ENCODE measurements around the gene NAV3.

NAV3 gene

GRCh38 chr12:77847680-77848431 is 17.2 kb downstream of the NAV3 start:
- DNase-seq = no peak

DNA sequence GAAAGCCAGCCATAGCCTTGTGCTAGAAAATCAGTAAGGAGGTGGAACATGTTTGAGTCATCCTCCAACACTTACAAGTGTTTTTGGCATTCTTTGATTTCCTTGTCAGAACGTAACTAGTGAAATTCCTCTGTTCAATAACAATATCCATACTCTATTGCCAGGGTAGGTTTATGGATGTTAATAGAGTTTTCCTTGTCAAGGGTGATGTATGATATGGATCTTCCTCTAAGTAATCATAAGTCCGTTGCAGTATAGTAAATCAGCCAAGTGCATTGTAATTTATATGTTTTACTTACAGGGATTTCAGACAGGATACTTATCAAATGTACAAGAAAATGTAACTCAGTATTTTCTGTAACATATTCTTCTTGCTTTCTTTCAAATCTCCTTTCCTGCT is 19.4 kb downstream of the NAV3 start:
- no peak for DNase-seq

DNA sequence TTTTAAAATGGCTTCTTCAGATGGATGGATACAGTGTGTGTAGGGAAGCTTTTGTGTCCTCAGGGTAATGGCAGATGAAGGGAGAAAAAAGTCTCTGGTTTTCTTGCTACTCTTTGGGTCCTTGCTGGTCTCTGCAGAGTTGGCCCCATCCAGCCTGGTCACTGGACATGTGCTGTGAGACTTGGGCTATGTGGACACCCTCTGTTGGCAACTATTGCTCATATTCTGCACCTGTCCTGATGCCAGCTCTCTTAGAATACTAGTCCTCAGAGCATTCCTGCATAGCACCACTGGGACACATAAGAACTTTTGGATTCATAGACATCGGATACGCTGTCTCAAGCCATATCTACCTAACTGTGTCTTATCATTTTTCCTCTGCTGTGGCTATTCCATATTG is 20.0 kb downstream of the NAV3 start:
- no peak for DNase-seq

- DNase-seq = no peak
Observed at GRCh38 chr12:77855548-77855947, 24.9 kb downstream of the NAV3 start.

DNA sequence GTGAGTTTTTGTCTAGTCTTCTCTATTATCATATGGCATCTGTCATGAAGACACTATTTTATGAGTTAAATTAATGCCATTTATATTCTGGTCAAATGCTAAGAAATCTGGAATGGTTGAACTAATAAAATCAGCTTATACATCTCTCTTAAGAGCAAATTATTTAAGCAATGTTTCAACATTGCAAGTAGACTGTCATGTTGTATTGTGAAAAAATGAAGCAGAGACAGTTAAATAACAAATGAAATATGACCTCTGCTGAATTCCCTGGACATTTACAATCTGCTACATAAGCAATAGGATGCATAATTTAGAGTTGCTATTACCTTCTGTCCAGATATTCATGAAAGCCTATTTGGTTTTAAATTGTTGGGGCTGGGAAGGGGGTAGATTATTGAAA is 30.6 kb downstream of the NAV3 start:
- no peak for DNase-seq

- no peak for DNase-seq
Observed at GRCh38 chr12:77865178-77865577, 34.5 kb downstream of the NAV3 start.

DNA sequence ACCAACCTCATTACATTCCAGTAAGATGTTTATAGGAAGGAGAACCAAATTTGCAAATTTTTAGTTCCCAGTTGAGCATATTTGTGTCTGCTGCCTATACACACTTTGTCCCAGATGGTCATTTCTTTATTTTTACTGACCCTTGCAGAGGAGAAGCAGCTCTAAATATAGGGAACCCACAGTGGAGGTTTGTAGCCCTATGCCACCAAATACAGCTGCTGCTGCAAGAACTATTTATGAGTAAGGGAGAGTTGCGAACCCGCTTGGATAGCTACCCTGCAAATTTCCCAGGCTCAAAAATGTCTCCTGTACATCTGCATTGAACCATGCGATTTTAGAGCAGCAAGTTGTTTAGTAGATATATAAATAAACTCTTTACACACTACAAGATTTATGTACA is 48.2 kb downstream of the NAV3 start:
- no peak for DNase-seq

DNA sequence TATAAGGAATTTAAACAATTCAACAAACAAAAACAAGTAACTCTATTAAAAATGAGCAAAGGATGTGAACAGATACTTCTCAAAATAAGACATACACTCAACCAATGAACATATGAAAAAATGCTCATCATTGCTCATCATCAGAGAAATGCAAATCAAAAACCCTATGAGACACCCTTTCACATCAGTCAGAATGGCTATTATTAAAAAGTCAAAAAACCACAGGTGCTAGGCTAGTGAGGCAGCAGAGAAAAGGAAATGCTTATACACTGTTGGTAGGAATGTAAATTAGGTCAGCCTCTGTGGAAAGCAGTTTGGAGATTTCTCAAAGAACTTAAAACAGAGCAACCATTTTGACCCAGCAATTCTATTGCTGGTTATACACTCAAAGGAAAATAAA is 52.0 kb downstream of the NAV3 start:
- DNase-seq = no peak

- DNase-seq = no peak
Observed at GRCh38 chr12:77888611-77889010, 57.9 kb downstream of the NAV3 start.

DNA sequence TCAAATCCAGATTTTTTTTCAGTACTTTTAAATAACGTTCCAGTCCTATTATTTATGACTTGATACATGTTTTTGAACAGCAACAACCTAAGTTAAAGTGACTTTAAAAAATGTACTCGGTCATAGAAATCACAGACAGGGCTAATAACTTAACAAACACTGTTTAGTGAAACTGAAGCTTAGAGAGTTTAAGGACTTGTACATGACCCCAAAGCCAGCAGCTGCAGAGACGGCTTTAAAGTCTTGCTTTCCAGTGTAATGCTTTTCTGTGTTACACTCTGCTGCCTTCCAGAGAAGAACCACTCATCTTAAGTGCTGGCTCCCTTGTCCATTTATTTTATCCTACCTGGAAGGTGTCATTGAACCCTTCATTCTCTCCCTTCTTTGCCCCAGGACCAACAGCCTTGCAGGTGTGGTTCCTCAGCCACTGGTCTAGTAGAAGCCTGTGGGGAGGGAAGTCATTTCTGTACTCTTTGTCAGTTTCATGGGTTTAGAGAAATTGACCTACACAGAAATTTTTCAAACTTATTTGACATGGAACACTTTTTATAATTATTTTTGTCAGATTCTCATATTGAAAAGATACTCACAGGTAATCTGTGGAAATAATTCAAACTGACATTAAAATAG is 60.9 kb downstream of the NAV3 start:
- no peak for DNase-seq

DNA sequence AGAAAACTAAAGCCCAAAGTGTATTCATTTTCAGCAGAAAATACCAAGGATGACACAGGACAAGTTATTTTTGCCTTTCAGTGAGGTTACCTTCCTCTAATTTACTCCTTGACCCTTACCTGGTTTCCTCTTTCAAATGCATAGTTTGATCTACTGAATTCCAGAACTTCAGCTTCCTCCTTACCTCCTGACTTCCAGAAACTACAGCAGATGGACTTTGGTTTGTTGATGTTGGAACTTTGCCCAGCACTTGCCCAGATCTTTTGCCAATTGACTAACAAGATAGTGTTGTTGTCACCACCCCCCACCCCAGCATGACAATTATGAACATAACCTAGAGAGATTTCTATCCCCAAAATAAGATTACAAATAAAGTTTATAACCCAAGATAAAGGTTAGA is 63.2 kb downstream of the NAV3 start:
- no peak for DNase-seq

- DNase-seq = no peak
Observed at GRCh38 chr12:77894556-77894955, 63.9 kb downstream of the NAV3 start.

GRCh38 chr12:77895699-77896098 is 65.0 kb downstream of the NAV3 start:
- DNase-seq = no peak

DNA sequence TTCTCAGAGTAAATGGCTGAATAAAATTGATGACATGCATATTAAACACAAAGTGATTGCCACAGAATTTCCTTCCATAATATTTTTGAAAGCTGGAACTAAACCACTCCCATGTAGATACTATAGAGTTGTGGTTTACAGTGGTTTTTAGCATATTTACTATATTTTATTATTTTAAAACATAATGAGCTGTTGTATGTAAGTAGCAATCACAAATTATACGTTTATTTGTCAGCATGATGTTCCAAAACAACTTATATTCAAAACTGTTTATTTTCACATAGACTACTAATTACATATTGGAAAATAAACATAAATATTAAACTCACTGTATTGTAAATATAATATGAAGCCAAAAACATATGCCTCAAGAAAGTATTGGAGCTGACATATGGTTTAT is 77.2 kb downstream of the NAV3 start:
- no peak for DNase-seq

- no peak for DNase-seq
Observed at GRCh38 chr12:77914081-77914488, 83.4 kb downstream of the NAV3 start.

- DNase-seq = no peak
Observed at GRCh38 chr12:77915071-77915600, 84.4 kb downstream of the NAV3 start.

DNA sequence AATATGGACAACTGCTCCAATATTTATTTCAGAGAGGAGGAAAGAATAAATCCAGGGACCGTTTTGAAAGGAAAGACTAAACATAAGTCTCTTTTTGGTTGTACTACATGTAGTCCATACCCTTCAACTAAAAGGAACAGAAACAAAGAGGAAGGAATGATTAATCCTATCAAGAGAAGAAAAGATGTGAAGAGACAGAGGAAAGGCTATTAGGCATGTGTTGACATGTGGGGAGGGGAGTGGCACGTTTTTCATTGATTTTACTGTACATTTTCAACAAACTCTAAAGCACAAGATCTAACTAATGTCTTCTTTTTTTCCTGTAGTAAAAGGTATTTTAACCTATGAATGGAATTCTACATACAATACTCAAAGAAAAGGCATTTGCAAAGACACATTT is 85.6 kb downstream of the NAV3 start:
- no peak for DNase-seq

GRCh38 chr12:77918046-77918445 is 87.4 kb downstream of the NAV3 start:
- DNase-seq = no peak

DNA sequence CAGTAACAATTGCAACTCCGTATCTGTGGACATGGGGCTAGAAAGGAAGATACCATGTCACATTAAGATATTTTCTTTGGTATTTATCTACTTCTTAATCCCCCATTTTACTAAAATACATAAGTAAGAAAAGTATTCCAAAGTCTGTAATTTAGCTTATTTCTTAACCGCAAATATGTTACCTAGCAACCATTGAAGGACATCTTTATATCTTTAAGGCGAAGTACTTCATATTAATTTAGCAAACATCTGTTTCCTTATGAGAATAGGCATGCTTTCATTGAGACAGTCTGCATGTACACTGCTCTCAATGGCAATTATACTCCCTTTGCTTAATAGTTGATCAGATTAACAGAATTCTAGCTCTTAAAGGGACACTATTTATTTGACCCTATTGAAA is 88.8 kb downstream of the NAV3 start:
- no peak for DNase-seq

DNA sequence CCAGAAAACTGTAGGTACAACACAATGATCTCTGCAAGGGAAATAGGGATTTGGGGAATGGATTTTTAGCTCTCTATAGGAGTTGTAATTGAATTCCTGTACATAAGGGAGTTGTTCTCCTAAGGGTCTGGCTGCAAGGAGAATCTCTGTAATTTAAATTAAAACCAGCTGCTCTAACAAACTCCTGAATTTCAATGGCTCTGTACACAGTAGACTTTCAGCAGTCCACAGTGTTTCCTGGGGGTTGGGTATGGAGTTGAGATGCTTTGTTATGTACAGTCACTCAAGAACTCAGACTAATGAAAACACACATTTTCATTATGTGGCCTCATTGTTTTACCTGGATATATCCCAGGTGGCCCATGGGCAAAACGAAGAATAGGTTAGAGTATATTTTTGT is 93.2 kb downstream of the NAV3 start:
- DNase-seq = no peak

DNA sequence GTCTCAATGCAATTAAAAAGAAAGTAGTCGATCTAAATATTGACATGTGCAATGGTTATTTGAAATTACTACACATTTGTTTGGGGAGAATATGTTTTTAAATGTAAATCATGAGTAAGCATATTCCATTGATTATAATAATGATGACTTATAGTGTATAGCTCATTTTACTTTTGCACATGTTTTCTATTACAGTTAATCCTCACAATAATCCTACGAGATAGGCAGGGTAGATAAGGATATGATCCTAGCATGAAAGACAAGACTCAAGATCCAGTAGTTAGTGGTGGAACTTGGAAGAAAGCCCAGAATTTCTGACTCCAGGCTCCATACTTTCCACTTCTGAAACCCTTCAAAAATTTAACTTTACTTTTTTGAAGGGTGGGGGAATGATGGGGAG is 94.0 kb downstream of the NAV3 start:
- no peak for DNase-seq

GRCh38 chr12:77925536-77926108 is 94.9 kb downstream of the NAV3 start:
- DNase-seq = no peak

GRCh38 chr12:77928078-77928477 is 97.4 kb downstream of the NAV3 start:
- DNase-seq = no peak

DNA sequence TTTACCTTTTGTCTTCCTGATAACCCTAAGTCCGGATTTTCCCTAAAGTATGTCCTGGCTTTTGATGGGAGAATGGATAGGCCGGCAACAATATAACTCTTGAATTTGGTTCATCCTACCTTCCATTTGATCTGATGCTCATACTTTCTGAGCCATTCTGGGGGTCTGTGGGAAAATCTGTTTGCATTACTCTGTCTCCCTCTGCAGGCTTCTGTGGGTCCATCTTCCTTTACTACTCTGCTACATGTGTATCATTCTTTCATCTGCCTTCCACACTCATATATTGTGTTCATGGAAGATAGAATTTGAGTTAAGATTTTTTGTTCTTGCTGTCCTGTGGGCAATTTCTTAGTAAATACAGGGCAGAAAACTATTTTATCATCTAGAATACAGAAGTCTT is 101.5 kb downstream of the NAV3 start:
- no peak for DNase-seq
